ENCODE measurements around the gene TADA3. TPM values are rescaled to one million over a fixed set of nuclear protein-coding genes. Genes with fewer than 3 reads are reported as not detected.

TADA3 gene
- total and polyA plus RNA-seq, 2 of the 4 experiments (the other 2 are of a cell fraction), result 68.0 to 83.0 TPM

- intact Hi-C loops (cut with micrococcal nuclease), result no loop called here
- H4K20me1 ChIP-seq (ENCODE audit: insufficient read depth, low read length), result no peaks in the 10 kb centered on the region
- H3K23ac ChIP-seq (ENCODE audit: low read depth, low read length), result no peak overlapping the region
- no peak overlapping the region for H4K5ac ChIP-seq (ENCODE audit: low read depth, low read length)
- H4K8ac ChIP-seq (ENCODE audit: low read depth in 2 of 2, low read length in 2 of 2), result no peak overlapping the region
- no peak overlapping the region for H2BK120ac ChIP-seq (ENCODE audit: low read depth, low read length)
- no peak overlapping the region for H2BK20ac ChIP-seq (ENCODE audit: low read depth, low read length)
- H3K56ac ChIP-seq (ENCODE audit: extremely low read depth, insufficient read depth, low read length), result no peak overlapping the region
- in situ Hi-C loops (cut with MboI; ENCODE audit: low sequenced_read_pairs), result no loop called here
- DNase-seq (no peak), ATAC-seq (ENCODE audit: low read depth) (no peak)
- TF ChIP-seq POLR2A (IDR thresholded peaks at IDR 0.05; ENCODE audit: low read depth, low read length) (no peak), MAZ (IDR thresholded peaks at IDR 0.05; ENCODE audit: borderline replicate concordance, low read depth, low read length) (no peak), NFE2L2 (IDR thresholded peaks at IDR 0.05; ENCODE audit: low read depth, low read length) (no peak), FOS (IDR thresholded peaks at IDR 0.05; ENCODE audit: low read depth, low read length) (no peak), RAD21 (IDR thresholded peaks at IDR 0.05; ENCODE audit: low read length) (no peak), MXI1 (IDR thresholded peaks at IDR 0.05; ENCODE audit: borderline replicate concordance, low read depth, low read length) (no peak), CEBPB (IDR thresholded peaks at IDR 0.05; ENCODE audit: low read depth, low read length) (no peak), SMC3 (IDR thresholded peaks at IDR 0.05; ENCODE audit: low read depth, low read length) (no peak), BHLHE40 (IDR thresholded peaks at IDR 0.05; ENCODE audit: low read depth, low read length) (no peak), RFX5 (IDR thresholded peaks at IDR 0.05; ENCODE audit: low read depth, low read length) (no peak), CHD1 (IDR thresholded peaks at IDR 0.05; ENCODE audit: low read depth, low read length) (no peak), MAFK (IDR thresholded peaks at IDR 0.05; ENCODE audit: low read depth, low read length) (no peak), RCOR1 (IDR thresholded peaks at IDR 0.05; ENCODE audit: insufficient replicate concordance, low read length) (no peak)
- TF ChIP-seq, protein P1, sequence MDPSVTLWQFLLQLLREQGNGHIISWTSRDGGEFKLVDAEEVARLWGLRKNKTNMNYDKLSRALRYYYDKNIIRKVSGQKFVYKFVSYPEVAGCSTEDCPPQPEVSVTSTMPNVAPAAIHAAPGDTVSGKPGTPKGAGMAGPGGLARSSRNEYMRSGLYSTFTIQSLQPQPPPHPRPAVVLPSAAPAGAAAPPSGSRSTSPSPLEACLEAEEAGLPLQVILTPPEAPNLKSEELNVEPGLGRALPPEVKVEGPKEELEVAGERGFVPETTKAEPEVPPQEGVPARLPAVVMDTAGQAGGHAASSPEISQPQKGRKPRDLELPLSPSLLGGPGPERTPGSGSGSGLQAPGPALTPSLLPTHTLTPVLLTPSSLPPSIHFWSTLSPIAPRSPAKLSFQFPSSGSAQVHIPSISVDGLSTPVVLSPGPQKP (IDR thresholded peaks at IDR 0.05; ENCODE audit: borderline replicate concordance, low read depth, low read length), result no peak
- TF ChIP-seq, protein P2, sequence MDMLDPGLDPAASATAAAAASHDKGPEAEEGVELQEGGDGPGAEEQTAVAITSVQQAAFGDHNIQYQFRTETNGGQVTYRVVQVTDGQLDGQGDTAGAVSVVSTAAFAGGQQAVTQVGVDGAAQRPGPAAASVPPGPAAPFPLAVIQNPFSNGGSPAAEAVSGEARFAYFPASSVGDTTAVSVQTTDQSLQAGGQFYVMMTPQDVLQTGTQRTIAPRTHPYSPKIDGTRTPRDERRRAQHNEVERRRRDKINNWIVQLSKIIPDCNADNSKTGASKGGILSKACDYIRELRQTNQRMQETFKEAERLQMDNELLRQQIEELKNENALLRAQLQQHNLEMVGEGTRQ (IDR thresholded peaks at IDR 0.05; ENCODE audit: low read depth, low read length), result no peak
- TF ChIP-seq, protein P3, sequence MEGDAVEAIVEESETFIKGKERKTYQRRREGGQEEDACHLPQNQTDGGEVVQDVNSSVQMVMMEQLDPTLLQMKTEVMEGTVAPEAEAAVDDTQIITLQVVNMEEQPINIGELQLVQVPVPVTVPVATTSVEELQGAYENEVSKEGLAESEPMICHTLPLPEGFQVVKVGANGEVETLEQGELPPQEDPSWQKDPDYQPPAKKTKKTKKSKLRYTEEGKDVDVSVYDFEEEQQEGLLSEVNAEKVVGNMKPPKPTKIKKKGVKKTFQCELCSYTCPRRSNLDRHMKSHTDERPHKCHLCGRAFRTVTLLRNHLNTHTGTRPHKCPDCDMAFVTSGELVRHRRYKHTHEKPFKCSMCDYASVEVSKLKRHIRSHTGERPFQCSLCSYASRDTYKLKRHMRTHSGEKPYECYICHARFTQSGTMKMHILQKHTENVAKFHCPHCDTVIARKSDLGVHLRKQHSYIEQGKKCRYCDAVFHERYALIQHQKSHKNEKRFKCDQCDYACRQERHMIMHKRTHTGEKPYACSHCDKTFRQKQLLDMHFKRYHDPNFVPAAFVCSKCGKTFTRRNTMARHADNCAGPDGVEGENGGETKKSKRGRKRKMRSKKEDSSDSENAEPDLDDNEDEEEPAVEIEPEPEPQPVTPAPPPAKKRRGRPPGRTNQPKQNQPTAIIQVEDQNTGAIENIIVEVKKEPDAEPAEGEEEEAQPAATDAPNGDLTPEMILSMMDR (conservative IDR thresholded peaks at IDR 0.05; ENCODE audit: low read depth, low read length), result no peak
- H2BK15ac ChIP-seq (ENCODE audit: low read depth, low read length), result no peak overlapping the region
- POLR2A ChIA-PET (ENCODE audit: unreplicated experiment), result no interaction called here
- no peak overlapping the region for H3K14ac ChIP-seq (replicated peaks; ENCODE audit: low read depth, low read length)
- no peak overlapping the region for H3K4me2 ChIP-seq (ENCODE audit: low read depth, low read length)
- no peaks in the 10 kb centered on the region for H3K9me3 ChIP-seq (ENCODE audit: control insufficient read depth, insufficient read depth, low read length)
- peaks cover 36% of the 10 kb centered on the region for H3K36me3 ChIP-seq (ENCODE audit: control insufficient read depth, insufficient read depth, low read length)
- dilution Hi-C loops (cut with HindIII; ENCODE audit: low sequenced_read_pairs, unreplicated experiment), result no loop called here
- BruUV-seq (replicated peaks), result no TSS peak
- no peak overlapping the region for H2AK5ac ChIP-seq (ENCODE audit: low read depth, low read length)
- no peak overlapping the region for H3K27ac ChIP-seq (ENCODE audit: insufficient read depth, low read length)
- no peak overlapping the region for H4K91ac ChIP-seq (ENCODE audit: insufficient read depth, low read depth, low read length)
- H2AFZ ChIP-seq (replicated peaks; ENCODE audit: low read length, poor library complexity), result no peak overlapping the region
- CTCF ChIA-PET, result no interaction called here
- peaks cover 3% of the 10 kb centered on the region in 2 experiments; a peak in 2 of 4 replicates for H3K79me1 ChIP-seq (ENCODE audit: low read depth in 1 of 2, low read length in 2 of 2)
- peaks cover 9% of the 10 kb centered on the region; the same call in 1 of the 2 replicates for H3K9me1 ChIP-seq (ENCODE audit: insufficient read depth, low read length)
- H3K4ac ChIP-seq (ENCODE audit: low read depth, low read length), result no peak overlapping the region
- peaks cover 3% of the 10 kb centered on the region for H3K4me1 ChIP-seq (ENCODE audit: control insufficient read depth, insufficient read depth, low read length)
- no peaks in the 10 kb centered on the region for H3K27me3 ChIP-seq (ENCODE audit: control insufficient read depth, insufficient read depth, low read length)
- no peak overlapping the region for H3K9ac ChIP-seq (ENCODE audit: low read depth, low read length)
- H2BK5ac ChIP-seq (ENCODE audit: low read depth, low read length, poor library complexity, severe bottlenecking), result no peak overlapping the region
- H3K18ac ChIP-seq (ENCODE audit: low read depth, low read length), result no peak overlapping the region
- H2AK9ac ChIP-seq (replicated peaks; ENCODE audit: low read depth, low read length, poor library complexity), result no peak overlapping the region
- WGBS, 2 experiments (ENCODE audit: extremely low coverage in 2 of 2, insufficient read length in 1 of 2), result no CpG with 5 or more reads among the region's 4 CpGs
- no peak overlapping the region for H3K4me3 ChIP-seq (ENCODE audit: insufficient read depth, low read depth, low read length)
Observed at GRCh38 chr3:9780910-9781309, 11.4 kb downstream of the TADA3 start.

All from IMR-90 (cell line).